HG03175 (cell line): ENCODE measurements around the gene SCMH1.
"Not testable (repeated sequence)": the region's sequence is repeated elsewhere in the genome, so short reads cannot be mapped to it uniquely, and the experiment has no call there.

Experiments used
- ATAC-seq: cut with Tn5 transposase; IDR thresholded peaks from one replicate; pipeline ENCODE4 v1.9.1; 2021; ENCODE audit warnings: mild to moderate bottlenecking, moderate library complexity; ENCODE audit not compliant: unreplicated experiment

The SCMH1 gene

DNA sequence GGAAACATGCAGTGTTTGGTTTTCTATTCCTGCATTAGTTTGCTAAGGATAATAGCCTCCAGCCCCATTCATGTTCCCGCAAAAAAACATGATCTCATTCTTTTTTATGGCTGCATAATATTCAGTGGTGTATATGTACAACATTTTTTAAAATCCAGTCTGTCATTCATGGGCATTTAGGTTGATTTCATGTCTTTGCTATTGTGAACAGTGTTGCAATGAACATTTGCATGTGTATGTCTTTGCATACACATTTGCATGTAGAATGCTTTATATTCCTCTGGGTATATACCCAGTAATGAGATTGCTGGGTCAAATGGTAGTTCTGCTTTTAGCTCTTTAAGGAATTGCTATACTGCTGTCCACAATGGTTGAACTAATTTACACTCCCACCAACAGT, 9.0 kb upstream of the SCMH1 start:
- ATAC-seq: not testable (repeated sequence)

DNA sequence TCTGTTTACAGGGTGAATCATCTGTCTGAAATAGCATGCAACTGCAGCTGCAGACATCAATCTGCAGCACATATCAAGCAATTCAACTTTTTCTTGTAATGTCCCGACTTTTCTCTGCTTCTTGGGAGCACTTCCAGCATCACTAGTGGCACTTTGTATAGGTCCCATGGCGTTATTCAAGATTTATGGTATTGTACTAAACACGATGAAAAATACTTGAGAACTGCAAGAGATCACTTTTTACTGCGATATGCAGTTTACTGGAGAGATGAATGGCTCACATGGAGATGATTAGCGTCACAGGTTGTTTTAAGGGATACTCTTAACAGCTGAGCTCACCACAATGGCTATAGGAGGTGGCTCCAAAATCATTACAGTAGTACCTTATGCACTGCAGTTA, 7.2 kb upstream of the SCMH1 start:
- ATAC-seq: no peak

GRCh38 chr1:41246568-41246967, 4.5 kb upstream of the SCMH1 start:
- ATAC-seq: no peak

DNA sequence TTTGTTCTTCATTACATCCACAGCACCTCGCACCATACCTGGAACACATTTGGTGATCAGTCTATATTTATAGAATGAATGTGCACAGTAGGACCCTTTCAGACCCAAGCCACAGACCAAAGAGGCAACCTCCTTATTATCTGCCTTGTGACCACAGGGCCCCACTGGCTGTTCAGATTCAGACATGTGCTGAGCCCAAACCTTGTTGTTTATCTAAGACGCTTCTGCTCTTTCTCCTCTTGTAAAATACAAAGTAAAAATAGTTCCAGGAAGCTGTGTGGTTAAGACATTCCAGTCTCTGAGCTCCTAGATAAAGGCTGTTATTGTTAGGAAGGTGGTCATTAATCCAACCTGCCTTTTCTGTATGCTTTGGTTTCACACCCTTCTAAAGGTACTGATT, 3.6 kb upstream of the SCMH1 start:
- ATAC-seq: no peak

DNA sequence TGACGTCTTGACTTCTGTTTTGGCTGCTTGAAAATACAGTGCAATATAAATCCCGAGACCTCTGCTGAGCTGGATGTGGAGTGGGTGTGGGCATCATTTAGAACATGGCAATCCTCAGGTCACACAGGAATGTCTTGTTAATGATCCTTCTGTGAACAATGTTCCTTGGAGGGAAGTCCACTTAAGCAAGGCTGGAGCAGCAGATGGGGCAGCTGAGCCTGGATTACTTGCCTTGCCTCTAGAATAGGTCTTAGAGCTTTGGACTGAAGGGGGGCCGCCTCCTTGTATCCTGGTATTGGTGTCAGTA, 926 bp upstream of the SCMH1 start:
- no peak for ATAC-seq

GRCh38 chr1:41242342-41243078, 404 bp upstream of the SCMH1 start:
- ATAC-seq: peak; percentile 21

DNA sequence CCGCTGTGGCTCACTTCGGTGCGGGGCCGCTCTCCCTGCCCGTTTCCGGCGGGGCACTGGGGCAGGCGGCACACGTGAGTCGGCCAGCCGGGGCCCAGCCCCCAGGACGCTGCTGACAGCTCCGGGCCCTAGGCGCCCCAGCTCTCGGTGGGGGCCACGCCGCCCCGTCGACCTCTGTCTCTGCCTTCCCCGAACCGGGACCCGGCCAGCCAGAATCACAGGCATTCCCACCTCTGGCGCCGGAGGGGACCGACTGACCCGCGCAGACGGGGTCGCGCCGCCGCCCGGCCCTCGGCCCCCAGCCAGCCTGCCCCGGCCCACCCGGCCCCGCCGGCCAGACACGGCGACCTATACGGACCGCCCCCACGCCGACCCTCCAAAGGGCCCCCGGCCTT, 755 bp downstream of the SCMH1 start:
- peak; percentile 51 for ATAC-seq

- no peak for ATAC-seq
These were observed 1.2 kb downstream of the SCMH1 start for GRCh38 chr1:41240781-41241353.

DNA sequence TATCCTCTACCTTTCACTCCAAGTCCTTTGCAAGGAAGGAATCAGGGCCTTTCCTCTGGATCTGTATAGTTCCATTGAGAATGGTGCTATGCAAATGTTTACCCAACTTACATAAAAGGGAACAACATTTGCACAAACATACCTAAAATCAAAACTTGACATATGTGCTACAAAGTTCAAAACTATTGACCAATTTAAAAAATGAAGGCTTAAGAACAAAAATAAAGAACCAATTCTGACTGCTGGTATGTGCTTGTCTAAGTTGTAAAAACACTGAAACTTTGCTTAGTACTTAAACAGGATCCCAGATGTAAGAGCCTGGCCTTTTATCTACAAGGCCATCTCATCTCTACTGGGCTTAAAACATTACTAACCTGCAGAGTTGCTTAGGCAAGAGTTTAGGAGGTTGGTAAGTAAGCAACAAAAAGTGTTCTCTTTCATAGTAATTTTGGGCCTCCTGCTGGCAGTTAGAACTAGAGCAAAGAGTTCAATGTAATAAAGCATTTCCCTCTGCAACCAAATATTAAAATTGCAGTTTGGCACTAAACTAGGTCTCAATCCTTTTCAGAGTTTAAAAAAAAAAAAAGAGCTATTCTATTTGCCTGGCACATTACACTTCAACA, 2.0 kb downstream of the SCMH1 start:
- ATAC-seq: no peak

- ATAC-seq: no peak
These were observed 3.7 kb downstream of the SCMH1 start for GRCh38 chr1:41238311-41238988.

DNA sequence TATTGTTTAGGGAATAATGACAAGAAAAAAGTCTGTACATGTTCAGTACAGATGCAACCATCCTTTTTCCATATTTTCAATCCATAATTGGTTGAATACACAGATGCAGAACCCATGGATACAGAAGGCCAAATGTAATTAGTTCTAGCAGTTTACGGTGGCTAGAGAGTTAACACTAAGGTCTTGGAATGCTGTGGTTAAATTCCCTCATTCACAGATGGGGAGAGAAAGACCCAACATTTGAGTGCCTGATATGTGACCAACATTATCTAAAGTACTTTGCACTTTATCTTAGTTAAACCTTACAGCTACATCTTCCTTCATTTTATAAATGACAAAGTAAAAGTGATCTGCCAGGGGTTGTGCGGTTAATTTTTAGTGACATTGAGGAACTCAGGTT, 5.3 kb downstream of the SCMH1 start:
- ATAC-seq: no peak

GRCh38 chr1:41235893-41236292, 6.2 kb downstream of the SCMH1 start:
- no peak for ATAC-seq

- no peak for ATAC-seq
These were observed 8.4 kb downstream of the SCMH1 start for GRCh38 chr1:41233708-41234107.

DNA sequence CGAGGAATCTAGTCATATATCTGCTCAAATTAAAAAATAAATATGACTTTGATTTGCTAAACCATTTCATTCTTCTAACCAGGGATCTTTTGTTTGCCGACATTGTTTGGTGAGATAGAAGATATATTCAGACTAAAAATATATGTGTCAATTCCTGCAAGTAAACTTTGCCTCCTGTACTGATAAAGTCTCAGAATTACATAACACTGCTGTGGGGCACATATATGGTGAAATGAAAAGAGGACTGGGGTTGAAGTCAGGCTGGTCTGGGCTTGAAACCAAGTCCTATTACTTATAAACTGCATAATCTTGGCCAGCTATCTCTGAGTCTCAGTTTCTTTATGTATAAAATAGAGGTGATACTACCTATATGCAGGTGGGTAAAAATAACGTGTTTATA, 9.8 kb downstream of the SCMH1 start:
- ATAC-seq: no peak

DNA sequence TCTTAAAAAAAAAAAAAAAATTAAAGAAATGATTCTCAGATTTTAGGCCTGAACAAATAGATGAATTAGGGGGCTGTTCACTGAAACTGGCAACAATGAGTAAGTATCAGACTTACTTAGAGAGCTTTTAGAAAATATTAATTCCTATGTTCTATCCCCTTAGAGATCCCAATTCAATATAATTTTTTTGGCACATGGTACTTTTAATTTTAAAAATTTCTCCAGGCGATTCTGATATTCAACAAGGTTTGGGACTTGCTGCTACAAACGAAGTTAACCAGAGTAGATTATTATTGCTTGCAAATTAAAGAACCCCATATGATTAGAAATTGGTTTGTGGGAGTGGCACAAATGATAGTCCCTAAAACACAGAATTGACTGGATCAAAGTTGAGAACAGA, 11.4 kb downstream of the SCMH1 start:
- ATAC-seq: no peak

DNA sequence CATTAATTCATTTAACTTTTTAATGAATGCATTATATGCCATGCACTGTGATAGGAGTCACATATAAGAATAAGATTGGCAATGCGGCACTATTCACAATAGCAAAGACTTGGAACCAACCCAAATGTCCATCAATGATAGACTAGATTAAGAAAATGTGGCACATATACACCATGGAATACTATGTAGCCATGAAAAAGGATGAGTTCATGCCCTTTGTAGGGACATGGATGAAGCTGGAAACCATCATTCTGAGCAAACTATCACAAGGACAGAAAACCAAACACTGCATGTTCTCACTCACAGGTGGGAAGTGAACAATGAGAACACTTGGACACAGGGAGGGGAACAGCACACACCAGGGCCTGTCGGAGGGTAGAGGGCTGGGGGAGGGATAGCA, 12.9 kb downstream of the SCMH1 start:
- not testable (repeated sequence) for ATAC-seq

DNA sequence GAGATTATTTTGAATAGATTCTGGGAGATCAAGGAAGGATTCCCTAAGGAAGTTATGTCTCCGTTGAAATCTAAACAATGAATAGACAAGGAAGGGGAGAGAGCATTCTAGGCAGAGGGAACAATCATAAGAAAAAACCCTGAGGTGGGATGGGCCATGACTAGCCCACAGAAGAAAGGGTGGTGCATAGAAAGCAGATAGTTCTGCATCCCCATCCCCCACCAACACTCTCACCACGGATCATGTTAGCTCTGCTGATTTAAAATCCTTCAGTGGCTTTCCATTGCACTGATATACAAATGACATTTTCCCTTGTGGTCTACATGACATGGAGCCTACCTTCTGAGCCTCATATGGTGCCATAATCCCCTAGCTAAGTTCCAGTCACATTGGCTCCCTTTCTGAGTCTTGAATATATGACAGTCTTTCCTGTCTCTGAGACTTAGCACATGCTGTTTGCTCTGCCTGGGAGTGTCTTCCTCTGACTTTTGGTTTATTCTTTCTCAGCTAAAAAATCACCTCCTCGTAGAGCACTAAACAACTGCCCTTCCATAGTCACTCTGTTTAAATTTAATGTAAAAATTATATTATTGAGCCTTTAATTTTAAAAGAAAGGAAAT, 15.2 kb downstream of the SCMH1 start:
- no peak for ATAC-seq

DNA sequence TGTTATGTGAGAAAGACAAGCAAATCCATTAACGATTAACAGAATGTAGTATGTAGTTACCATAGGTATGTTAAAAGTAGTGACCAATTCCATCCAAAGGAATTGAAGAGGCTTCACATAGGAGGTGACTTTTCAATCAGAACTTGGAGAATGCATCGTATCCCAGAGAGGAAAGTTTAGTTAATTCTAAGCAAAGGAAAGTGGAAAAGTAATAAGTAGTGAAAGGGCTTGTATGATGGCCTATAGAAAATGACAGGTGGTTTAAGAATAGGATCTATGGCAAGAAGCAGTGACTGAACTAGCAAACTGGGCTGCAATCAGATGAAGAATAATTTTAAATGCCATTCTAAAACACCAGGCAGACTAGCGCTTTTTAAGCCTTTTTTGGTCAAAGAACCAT, 16.6 kb downstream of the SCMH1 start:
- no peak for ATAC-seq

DNA sequence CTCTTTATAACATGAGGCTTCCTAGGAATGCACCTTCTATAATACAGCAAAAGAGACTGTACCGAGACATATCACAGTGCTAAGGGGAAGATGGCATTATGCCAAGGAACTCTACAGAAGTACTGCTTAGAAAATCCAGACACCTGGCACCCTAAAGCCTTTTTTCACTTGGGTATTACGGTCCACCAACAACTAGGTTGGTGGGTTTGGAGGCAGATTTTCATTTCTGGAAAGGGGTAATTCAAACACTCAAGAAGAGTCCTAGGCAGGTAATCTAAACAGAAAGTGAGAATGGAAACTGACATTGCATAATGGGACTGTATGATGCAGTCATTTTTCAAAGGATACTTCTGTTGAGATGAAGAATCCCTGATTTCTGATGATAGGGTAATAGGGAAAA, 19.6 kb downstream of the SCMH1 start:
- no peak for ATAC-seq

DNA sequence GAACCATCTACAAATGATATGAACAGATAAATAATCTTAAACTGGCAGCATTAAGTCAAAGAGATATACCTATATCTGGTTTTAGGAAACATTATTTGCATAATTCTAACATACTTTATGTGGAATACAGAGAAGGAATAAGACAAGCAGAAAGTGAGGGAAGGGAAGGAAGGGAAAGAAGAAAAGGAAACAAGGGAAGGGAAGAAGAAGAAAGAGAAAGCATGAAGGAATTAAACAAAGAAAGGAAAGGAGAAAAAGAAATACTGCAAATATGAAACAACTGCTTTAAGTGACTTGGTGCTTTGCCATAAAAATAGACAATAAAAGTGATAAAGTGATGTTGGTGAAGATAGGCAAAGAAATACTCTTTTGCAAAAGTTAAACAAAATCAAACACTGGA, 20.1 kb downstream of the SCMH1 start:
- no peak for ATAC-seq

DNA sequence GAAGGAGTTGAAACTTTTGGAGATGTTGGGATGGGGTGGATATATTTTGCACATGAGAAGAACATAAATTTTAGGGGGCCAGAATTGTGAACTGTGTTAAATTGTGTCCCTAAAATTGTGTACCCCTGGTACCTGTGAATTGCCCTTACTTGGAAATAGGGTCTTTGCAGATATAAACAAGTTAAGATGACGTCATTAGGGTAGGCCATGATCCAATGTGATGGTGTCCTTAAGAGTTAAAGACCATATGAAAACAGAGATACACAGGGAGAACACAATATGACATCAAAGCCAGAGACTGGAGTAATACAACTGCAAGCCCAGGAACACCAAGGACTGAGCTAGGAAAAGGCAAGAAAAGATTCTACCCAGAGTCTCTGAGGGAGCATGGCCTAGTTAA, 24.0 kb downstream of the SCMH1 start:
- ATAC-seq: no peak

DNA sequence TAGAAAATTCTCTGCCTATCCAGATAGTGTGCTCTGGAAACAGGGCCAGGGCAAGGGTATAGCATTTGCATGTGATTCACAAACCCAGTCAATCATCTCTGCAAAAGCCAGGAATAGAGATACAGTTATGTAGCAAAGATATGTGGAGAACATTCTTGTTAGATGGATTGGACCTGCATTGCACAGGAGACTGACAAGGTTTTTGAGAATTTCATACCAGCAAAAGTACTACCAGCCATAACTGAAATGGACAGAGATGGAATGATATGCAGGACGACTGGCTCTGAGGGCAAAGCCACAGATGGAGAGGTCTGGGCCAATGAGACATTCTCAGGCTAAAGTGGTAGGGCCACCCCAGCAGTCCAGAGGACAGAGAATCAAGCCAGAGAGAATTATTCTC, 24.7 kb downstream of the SCMH1 start:
- ATAC-seq: no peak
